HepG2 (cell line): ENCODE measurements around the gene ELMOD1. TPM values are rescaled to one million over a fixed set of nuclear protein-coding genes. Genes with fewer than 3 reads are reported as not detected.

ENCODE experiments used
- ATAC-seq: fragments of 200-7000 bp; cut with Tn5 transposase; 3 replicates; pipeline ENCODE4 v1.9.1; 2020; ENCODE audit warnings: mild to moderate bottlenecking, moderate library complexity
- BruUV-seq: library from RNA; stranded (reverse); fragments of 400-500 nt; replicated peaks from 2 replicates; lab custom pipeline; 2021; lab: Mats Ljungman, UMichigan
- CTCF ChIA-PET: fragments of 300-600 bp; formaldehyde crosslinking; extraction: SDS; loops from one replicate; lab custom pipeline; 2021; ENCODE audit warnings: low total read pairs, inconsistent platforms, low intra/inter-chr PET ratio; lab: Yijun Ruan, JAX
- POLR2A ChIA-PET: fragments of 350-600 bp; sonication (Branson Sonifier 250); formaldehyde crosslinking; loops from one replicate; lab custom pipeline; 2020; ENCODE audit warnings: antibody characterized with exemption, inconsistent platforms; lab: Yijun Ruan, JAX
- DNase-seq: peaks from one replicate; pipeline ENCODE4 v3.0.0-alpha.2; 2015; ENCODE audit warnings: low spot score
- FAIRE-seq: peaks from 3 replicates; lab custom pipeline; 2011; peaks lifted over from hg19 to GRCh38; lab: Jason Lieb, UNC
- H2AFZ ChIP-seq: one replicate; pipeline ENCODE4 v1.6.1; 2011; ENCODE audit warnings: low read length, inconsistent platforms
- H3K27ac ChIP-seq: fragments of 300-600 bp; 3 replicates; pipeline ENCODE4 v1.8.0; 2011; ENCODE audit warnings: mixed run types, mild to moderate bottlenecking, mixed read lengths, low read length, inconsistent platforms; ENCODE audit not compliant: insufficient read depth; ENCODE audit errors: extremely low read length
- H3K27me3 ChIP-seq, 2 experiments: fragments of 200-600 bp in 1 of 2; 2 replicates in 1 of 2; 3 replicates in 1 of 2; pipeline versions ENCODE4 v1.6.0 to v1.8.0; 2011; ENCODE audit warnings: low read length in 2 of 2, mild to moderate bottlenecking in 2 of 2, moderate library complexity in 2 of 2, inconsistent platforms in 1 of 2; ENCODE audit not compliant: insufficient read depth in 2 of 2, control insufficient read depth in 1 of 2
- H3K36me3 ChIP-seq, 2 experiments: fragments of 200-600 bp in 1 of 2; replicated peaks in 1 of 2; 2 replicates in 1 of 2; 3 replicates in 1 of 2; pipeline versions ENCODE4 v1.5.1 to v1.8.0; 2011; ENCODE audit warnings: low read length in 2 of 2, inconsistent platforms in 1 of 2; ENCODE audit not compliant: insufficient read depth in 2 of 2, control insufficient read depth in 1 of 2
- H3K4me1 ChIP-seq: 2 replicates; pipeline ENCODE4 v1.5.1; 2012; ENCODE audit warnings: low read length, inconsistent platforms; ENCODE audit not compliant: insufficient read depth
- H3K4me2 ChIP-seq: 2 replicates; pipeline ENCODE4 v1.6.0; 2011; ENCODE audit warnings: low read depth, low read length, inconsistent platforms
- H3K4me3 ChIP-seq, 3 experiments: fragments of 200-600 bp in 1 of 3; sonication (generic), shearing (Covaris generic) in 1 of 3; replicated peaks in 1 of 3; 2 replicates each; pipeline ENCODE4 v1.5.1; 2011 to 2016; ENCODE audit warnings: low read length in 3 of 3, inconsistent platforms in 2 of 3, low read depth in 2 of 3, mild to moderate bottlenecking in 2 of 3, control low read depth in 1 of 3, mixed read lengths in 1 of 3; ENCODE audit not compliant: insufficient read depth in 1 of 3
- H3K79me2 ChIP-seq: one replicate; pipeline ENCODE4 v1.6.1; 2011; ENCODE audit warnings: low read length, inconsistent platforms; ENCODE audit not compliant: insufficient read depth
- H3K9ac ChIP-seq: 2 replicates; pipeline ENCODE4 v1.6.0; 2011; ENCODE audit warnings: mild to moderate bottlenecking, low read depth, low read length, inconsistent platforms; ENCODE audit not compliant: insufficient read depth
- H3K9me3 ChIP-seq: 2 replicates; pipeline ENCODE4 v1.5.1; 2012; ENCODE audit warnings: mild to moderate bottlenecking, low read length
- H4K20me1 ChIP-seq: 2 replicates; pipeline ENCODE4 v1.6.0; 2011; ENCODE audit warnings: inconsistent platforms, mild to moderate bottlenecking, low read length, moderate library complexity; ENCODE audit not compliant: insufficient read depth
- GABPB1 ChIP-seq: IDR thresholded peaks from 2 replicates; pipeline ENCODE4 v1.6.1; 2016; ENCODE audit warnings: mild to moderate bottlenecking, missing genetic modification reagents, moderate library complexity, missing compliant biosample characterization
- GFI1 ChIP-seq: sonication (generic); formaldehyde crosslinking; IDR thresholded peaks from 2 replicates; pipeline ENCODE4 v1.5.0; 2020; ENCODE audit warnings: missing genetic modification reagents, mild to moderate bottlenecking, borderline replicate concordance
- GRHL1 ChIP-seq: sonication (generic); formaldehyde crosslinking; conservative IDR thresholded peaks from 2 replicates; pipeline ENCODE4 v1.8.0; 2022; ENCODE audit warnings: missing genetic modification reagents
- IKZF1 ChIP-seq: fragments of 450-650 bp; IDR thresholded peaks from 2 replicates; pipeline ENCODE4 v1.7.1; 2016
- MLX ChIP-seq: IDR thresholded peaks from 2 replicates; pipeline ENCODE4 v1.6.1; 2016
- NRL ChIP-seq: sonication (generic); formaldehyde crosslinking; IDR thresholded peaks from 2 replicates; pipeline ENCODE4 v1.5.0; 2020; ENCODE audit warnings: missing genetic modification reagents, mild to moderate bottlenecking, moderate library complexity, borderline replicate concordance
- PBX2 ChIP-seq: IDR thresholded peaks from 2 replicates; pipeline ENCODE4 v1.6.1; 2016; ENCODE audit warnings: control low read depth
- SALL2 ChIP-seq: sonication (generic); formaldehyde crosslinking; IDR thresholded peaks from 2 replicates; pipeline ENCODE4 v1.8.1; 2023; ENCODE audit warnings: mild to moderate bottlenecking, missing genetic modification reagents, inconsistent platforms
- ZFP1 ChIP-seq: IDR thresholded peaks from 2 replicates; pipeline ENCODE4 v1.6.1; 2016
- ZIK1 ChIP-seq: sonication (generic); formaldehyde crosslinking; IDR thresholded peaks from 2 replicates; pipeline ENCODE4 v1.5.0; 2020; ENCODE audit warnings: mild to moderate bottlenecking, low read depth, missing genetic modification reagents, borderline replicate concordance
- ZMYM2 ChIP-seq: sonication (generic); formaldehyde crosslinking; IDR thresholded peaks from 2 replicates; pipeline ENCODE4 v1.8.0; 2022; ENCODE audit warnings: mild to moderate bottlenecking, missing genetic modification reagents
- ZNF329 ChIP-seq: sonication (generic); formaldehyde crosslinking; IDR thresholded peaks from 2 replicates; pipeline ENCODE4 v1.9.0; 2021; ENCODE audit warnings: low read depth, mild to moderate bottlenecking, missing genetic modification reagents
- WGBS: methylation state at CpG from one replicate; pipeline ENCODE4 v1.1.6; 2017; ENCODE audit warnings: low lambda C conversion rate; 5-methylcytosine and 5-hydroxymethylcytosine counted together
- in situ Hi-C: cut with HindIII; loops from 2 replicates; pipeline ENCODE4 v1.10.0; 2017; ENCODE audit warnings: low pct_unique_long_range_greater_than_20kb; ENCODE audit not compliant: extremely low pct_ligation_motif_present
- intact Hi-C: fragments of 100-400 bp; cut with micrococcal nuclease; formaldehyde crosslinking; loops from one replicate; pipeline ENCODE4 v1.10.0; 2022; ENCODE audit not compliant: unreplicated experiment
- polyA plus RNA-seq, 8 experiments: library from polyadenylated mRNA; depleted of rRNA in 3 of 8; stranded (reverse) in 7 of 8; unstranded in 1 of 8; fragments of >200 nt; fragmentation: Illumina TruSeq in 4 of 8; extraction: Trizol in 4 of 8; gene quantifications; 2 replicates each; pipeline versions ENCODE4 v1.2.1 to v1.2.3, GENCODE V29; 2011 to 2016; ENCODE audit warnings: low read depth in 4 of 8, missing spikeins in 1 of 8, mixed read lengths in 1 of 8; ENCODE audit not compliant: insufficient read depth in 1 of 8
- total RNA-seq, 5 experiments: library from RNA; depleted of rRNA; stranded (reverse); fragments of >200 nt; fragmentation: Illumina TruSeq; extraction: Trizol; gene quantifications; 2 replicates each; pipeline ENCODE4 v1.2.3, GENCODE V29; 2016; ENCODE audit warnings: low read depth in 1 of 5
- TF ChIP-seq, protein P1 (sequence below): sonication (generic); formaldehyde crosslinking; IDR thresholded peaks from 2 replicates; pipeline ENCODE4 v1.5.0; 2020; ENCODE audit warnings: missing genetic modification reagents

Gene ELMOD1
- total and polyA plus RNA-seq, 2 of the 13 experiments (the other 11 are each of a cell fraction or from before 2014, with no cell fraction given) = not detected

DNA sequence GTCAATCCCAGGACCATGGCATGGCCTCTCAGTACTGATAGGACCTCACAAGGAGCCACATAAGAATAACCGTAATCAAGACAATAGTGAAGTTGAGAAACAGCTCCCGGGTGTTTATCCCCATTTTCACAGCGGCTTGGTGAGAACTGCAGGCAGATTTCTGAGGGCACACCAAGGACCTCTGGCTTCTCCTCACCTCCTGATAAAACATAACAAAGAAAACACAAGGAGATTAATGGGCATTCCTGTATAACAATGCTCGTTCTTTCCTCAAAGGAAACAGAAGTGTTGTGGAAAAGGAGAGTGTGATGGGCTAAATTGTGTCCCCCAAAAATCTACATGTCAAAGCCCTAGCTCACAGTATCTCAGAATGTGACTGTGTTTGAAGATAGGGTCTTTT is 116.9 kb downstream of the ELMOD1 start:
- ATAC-seq (no peak), FAIRE-seq (no peak), DNase-seq (no peak)
- Histone ChIP-seq H3K9me3 (no peaks in the 10 kb centered on the region), H3K4me1 (no peaks in the 10 kb centered on the region), H3K4me2 (no peak overlapping the region), H2AFZ (no peak overlapping the region), H3K36me3 (no peaks in the 10 kb centered on the region), H4K20me1 (no peaks in the 10 kb centered on the region), H3K9ac (no peak overlapping the region), H3K27me3 (peaks cover 0 to 6% of the 10 kb centered on the region in 2 experiments; a peak in 1 of 5 replicates), H3K4me3 (no peak overlapping the region), H3K27ac (no peak overlapping the region), H3K79me2 (no peaks in the 10 kb centered on the region)
- ChIA-PET POLR2A (no interaction called here), CTCF (no interaction called here)
- TF ChIP-seq MLX (no peak), ZIK1 (CRISPR knock-in tag) (no peak), NRL (no peak), IKZF1 (no peak), SALL2 (CRISPR knock-in tag) (no peak), ZMYM2 (no peak), ZFP1 (CRISPR knock-in tag) (no peak), GFI1 (CRISPR knock-in tag) (no peak), ZNF329 (CRISPR knock-in tag) (no peak), GABPB1 (CRISPR knock-in tag) (no peak), PBX2 (CRISPR knock-in tag) (no peak), GRHL1 (CRISPR knock-in tag) (no peak)
- TF ChIP-seq, protein P1, sequence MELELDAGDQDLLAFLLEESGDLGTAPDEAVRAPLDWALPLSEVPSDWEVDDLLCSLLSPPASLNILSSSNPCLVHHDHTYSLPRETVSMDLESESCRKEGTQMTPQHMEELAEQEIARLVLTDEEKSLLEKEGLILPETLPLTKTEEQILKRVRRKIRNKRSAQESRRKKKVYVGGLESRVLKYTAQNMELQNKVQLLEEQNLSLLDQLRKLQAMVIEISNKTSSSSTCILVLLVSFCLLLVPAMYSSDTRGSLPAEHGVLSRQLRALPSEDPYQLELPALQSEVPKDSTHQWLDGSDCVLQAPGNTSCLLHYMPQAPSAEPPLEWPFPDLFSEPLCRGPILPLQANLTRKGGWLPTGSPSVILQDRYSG (CRISPR knock-in tag) = no peak
- in situ Hi-C loops (no loop called here), intact Hi-C loops (no loop called here)
- no TSS peak for BruUV-seq
- 5% methylated on average over 4 of the region's 4 CpGs for WGBS
